ENCODE results near the gene NFIX.

NFIX gene

GRCh38 chr19:13095934-13096927 is 101.0 kb downstream of the NFIX start:
- DNase-seq: no peak

GRCh38 chr19:13097033-13097462 is 101.8 kb downstream of the NFIX start:
- no peak for DNase-seq

GRCh38 chr19:13097463-13098258 is 102.4 kb downstream of the NFIX start:
- DNase-seq: no peak

- no peak for DNase-seq
Measured at GRCh38 chr19:13098277-13099072, 103.2 kb downstream of the NFIX start.

- no peak for DNase-seq
Measured at GRCh38 chr19:13099073-13099999, 104.1 kb downstream of the NFIX start.

GRCh38 chr19:13100031-13100588 is 104.8 kb downstream of the NFIX start:
- no peak for DNase-seq

GRCh38 chr19:13100841-13101589 is 105.7 kb downstream of the NFIX start:
- no peak for DNase-seq

GRCh38 chr19:13101590-13102415 is 106.5 kb downstream of the NFIX start:
- DNase-seq: no peak

- no peak for DNase-seq
Measured at GRCh38 chr19:13102416-13102665, 107.1 kb downstream of the NFIX start.

GRCh38 chr19:13102666-13103580 is 107.6 kb downstream of the NFIX start, which contains the start of gene LYL1:
Gene LYL1, minus strand, starts transcription at chr19:13102858. Its CDS starts 1,687 bp downstream, at chr19:13101171.
- no peak for DNase-seq

GRCh38 chr19:13103581-13104359 is 108.5 kb downstream of the NFIX start:
- DNase-seq: no peak

- DNase-seq: no peak
Measured at GRCh38 chr19:13104360-13104847, 109.1 kb downstream of the NFIX start.

- DNase-seq: no peak
Measured at GRCh38 chr19:13104848-13105711, 109.8 kb downstream of the NFIX start.

GRCh38 chr19:13109361-13110098 is 114.3 kb downstream of the NFIX start:
- no peak for DNase-seq

- DNase-seq: no peak
Measured at GRCh38 chr19:13110099-13110610, 114.9 kb downstream of the NFIX start.

GRCh38 chr19:13112555-13112954 is 117.3 kb downstream of the NFIX start:
- no peak for DNase-seq

Measured in HCEC 1CT (cell line).